Kidney (tissue), 14 donors: Measurements from ENCODE around the gene GSDME. TPM values are rescaled to one million over a fixed set of nuclear protein-coding genes. Genes with fewer than 3 reads are reported as not detected.

Experiments
- DNase-seq, 5 donors: peaks; one replicate each; pipeline ENCODE4 v3.0.0-alpha.2; 2013 to 2020
- FAIRE-seq: peaks from 2 replicates; lab custom pipeline; 2012; peaks lifted over from hg19 to GRCh38; lab: Jason Lieb, UNC
- H3K27ac ChIP-seq, 2 donors: one replicate each; pipeline ENCODE4 v1.7.0; 2013; ENCODE audit warnings: low read depth in 2 of 2, low read length in 2 of 2, inconsistent platforms in 1 of 2
- H3K27me3 ChIP-seq: one replicate; pipeline ENCODE4 v1.7.1; 2013; ENCODE audit warnings: low read length, inconsistent platforms; ENCODE audit not compliant: control insufficient read depth, insufficient read depth
- H3K36me3 ChIP-seq, 3 donors: one replicate each; pipeline versions ENCODE4 v1.7.0 to v1.7.1; 2013; ENCODE audit warnings: low read length in 3 of 3, control low read depth in 1 of 3, inconsistent platforms in 1 of 3; ENCODE audit not compliant: insufficient read depth in 3 of 3, control insufficient read depth in 2 of 3
- H3K4me1 ChIP-seq, 3 donors: one replicate each; pipeline versions ENCODE4 v1.7.0 to v1.7.1; 2013; ENCODE audit warnings: low read length in 3 of 3, inconsistent platforms in 1 of 3, low read depth in 1 of 3; ENCODE audit not compliant: control insufficient read depth in 2 of 3, insufficient read depth in 2 of 3
- H3K4me3 ChIP-seq, 3 donors: one replicate each; pipeline versions ENCODE4 v1.7.0 to v1.8.1; 2013; ENCODE audit warnings: low read length in 3 of 3, control low read depth in 1 of 3, inconsistent platforms in 1 of 3
- H3K9ac ChIP-seq, 3 donors: one replicate each; pipeline versions ENCODE4 v1.7.0 to v1.7.1; 2013; ENCODE audit warnings: low read length in 3 of 3, control low read depth in 1 of 3, inconsistent platforms in 1 of 3
- H3K9me3 ChIP-seq, 3 donors: one replicate each; pipeline versions ENCODE4 v1.7.0 to v1.7.1; 2013; ENCODE audit warnings: low read length in 3 of 3, control low read depth in 1 of 3, inconsistent platforms in 1 of 3; ENCODE audit not compliant: control insufficient read depth in 2 of 3, insufficient read depth in 1 of 3
- CTCF ChIP-seq: IDR thresholded peaks from 3 replicates; pipeline ENCODE4 v1.5.1; 2012; ENCODE audit warnings: mild to moderate bottlenecking, moderate library complexity, borderline replicate concordance; ENCODE audit not compliant: insufficient read depth; ENCODE audit errors: extremely low read depth
- intact Hi-C: fragments of 100-400 bp; cut with DNase I; formaldehyde crosslinking; loops from one replicate; pipeline ENCODE4 v1.11.1; 2022
- polyA plus RNA-seq: library from polyadenylated mRNA; stranded (reverse); fragments of 350-450 nt; fragmentation: Illumina TruSeq; extraction: RNeasy Lipid Tissue Mini Kit (QIAGEN cat#74804); gene quantifications from one replicate; pipeline ENCODE4 v1.2.3, GENCODE V29; 2014; ENCODE audit warnings: low read depth, low replicate concordance; ENCODE audit not compliant: insufficient read depth
- total RNA-seq: library from RNA; stranded (reverse); fragmentation: NEBNext Ultra II Directional; extraction: Animal tissue kit (Norgen Biotek cat#: 25700); gene quantifications from one replicate; pipeline ENCODE4 v1.2.1, GENCODE V29; 2021
- donor health status: control.
- donor health status: control.
- donor health status: control.
- donor health status: control.
- donor health status: control.
- donor health status: DM: yes; HTN: yes; CAD: no.
- donor health status: Normal renal cell carcinoma (clear cell type).

Gene GSDME
- total and polyA plus RNA-seq, 2 donors from 2014 or later, result 11.7 to 16.8 TPM

- Histone ChIP-seq H3K36me3 (no peaks in the 10 kb centered on the region), H3K9ac (no peak overlapping the region), H3K4me3 (no peak overlapping the region), H3K27me3 (no peaks in the 10 kb centered on the region), H3K4me1 (peaks cover 0 to 2% (median 0%) of the 10 kb centered on the region in 3 donors), H3K27ac (no peak overlapping the region), H3K9me3 (no peaks in the 10 kb centered on the region)
- DNase-seq (no peak), FAIRE-seq (no peak)
- no peak for TF ChIP-seq CTCF
- intact Hi-C loops, result no loop called here
Observed at GRCh38 chr7:24725554-24726241, 31.6 kb downstream of the GSDME start.

GRCh38 chr7:24724451-24725190, 32.6 kb downstream of the GSDME start:
- Histone ChIP-seq H3K9ac (no peak overlapping the region), H3K9me3 (no peaks in the 10 kb centered on the region), H3K4me1 (peaks cover 0 to 2% (median 0%) of the 10 kb centered on the region in 3 donors), H3K4me3 (no peak overlapping the region), H3K27me3 (no peaks in the 10 kb centered on the region), H3K36me3 (no peaks in the 10 kb centered on the region), H3K27ac (no peak overlapping the region)
- intact Hi-C loops, result no loop called here
- TF ChIP-seq CTCF, result no peak
- no peak for DNase-seq
- no peak for FAIRE-seq

- DNase-seq (no peak), FAIRE-seq (no peak)
- Histone ChIP-seq H3K27me3 (no peaks in the 10 kb centered on the region), H3K36me3 (no peaks in the 10 kb centered on the region), H3K4me3 (no peak overlapping the region), H3K27ac (no peak overlapping the region), H3K9ac (no peak overlapping the region), H3K4me1 (no peaks in the 10 kb centered on the region), H3K9me3 (no peaks in the 10 kb centered on the region)
- intact Hi-C loops, result no loop called here
- TF ChIP-seq CTCF, result no peak
Observed at GRCh38 chr7:24723178-24723530, 34.1 kb downstream of the GSDME start.
